K562 (cell line): ENCODE data around the gene P2RX1. TPM values are rescaled to one million over a fixed set of nuclear protein-coding genes. Genes with fewer than 3 reads are reported as not detected.

ENCODE experiments used
- ATAC-seq: fragments of 200-7000 bp; cut with Tn5 transposase; 3 replicates; pipeline ENCODE4 v1.9.1; 2020; ENCODE audit warnings: moderate library complexity
- BruUV-seq: library from RNA; stranded (reverse); fragments of 400-500 nt; replicated peaks from 2 replicates; lab custom pipeline; 2021; lab: Mats Ljungman, UMichigan
- CTCF ChIA-PET: fragments of 300-600 bp; formaldehyde crosslinking; extraction: SDS; loops from one replicate; lab custom pipeline; 2021; ENCODE audit warnings: low intra/inter-chr PET ratio; lab: Yijun Ruan, JAX
- POLR2A ChIA-PET: fragments of 300-600, 350-650 bp; sonication (Branson Sonifier 250); formaldehyde crosslinking; extraction: SDS; loops from one replicate; lab custom pipeline; 2021; ENCODE audit warnings: antibody characterized with exemption, inconsistent platforms; lab: Yijun Ruan, JAX
- DNase-seq, 4 experiments: peaks; one replicate each; pipeline versions ENCODE4 v3.0.0 to v3.0.0-alpha.2; 2011 to 2018; ENCODE audit warnings: low spot score in 3 of 4, mixed read lengths in 3 of 4; ENCODE audit errors: extremely low read depth in 1 of 4
- FAIRE-seq: peaks from 2 replicates; lab custom pipeline; 2011; peaks lifted over from hg19 to GRCh38; lab: Jason Lieb, UNC
- H2AFZ ChIP-seq: 2 replicates; pipeline ENCODE4 v1.6.0; 2011; ENCODE audit warnings: low read depth, low read length, control low read depth, inconsistent platforms
- H3K27ac ChIP-seq: fragments of 200-600 bp; 3 replicates; pipeline ENCODE4 v1.8.0; 2011; ENCODE audit warnings: low read depth, mild to moderate bottlenecking, control low read depth, inconsistent platforms, low read length, moderate library complexity, mixed read lengths; ENCODE audit errors: extremely low read depth
- H3K27me3 ChIP-seq, 2 experiments: fragments of 300-600 bp in 1 of 2; 2 replicates in 1 of 2; 3 replicates in 1 of 2; pipeline versions ENCODE4 v1.6.0 to v1.8.0; 2011; ENCODE audit warnings: inconsistent platforms in 2 of 2, low read length in 2 of 2, mild to moderate bottlenecking in 1 of 2, mixed read lengths in 1 of 2, moderate library complexity in 1 of 2; ENCODE audit not compliant: control insufficient read depth in 2 of 2, insufficient read depth in 2 of 2
- H3K36me3 ChIP-seq: fragments of 300-600 bp; 3 replicates; pipeline ENCODE4 v1.8.0; 2011; ENCODE audit warnings: mild to moderate bottlenecking, low read length, inconsistent platforms; ENCODE audit not compliant: control insufficient read depth, insufficient read depth
- H3K4me1 ChIP-seq, 2 experiments: fragments of 200-600 bp in 1 of 2; replicated peaks in 1 of 2; 2 replicates in 1 of 2; 3 replicates in 1 of 2; pipeline versions ENCODE4 v1.5.1 to v1.8.0; 2011; ENCODE audit warnings: inconsistent platforms in 2 of 2, low read length in 2 of 2, mild to moderate bottlenecking in 1 of 2, mixed read lengths in 1 of 2, moderate library complexity in 1 of 2; ENCODE audit not compliant: control insufficient read depth in 2 of 2, insufficient read depth in 2 of 2
- H3K4me2 ChIP-seq: 2 replicates; pipeline ENCODE4 v1.6.1; 2011; ENCODE audit warnings: low read length, control low read depth, inconsistent platforms, mixed read lengths; ENCODE audit not compliant: insufficient read depth
- H3K4me3 ChIP-seq: fragments of 200-600 bp; sonication (generic), shearing (Covaris generic); 2 replicates; pipeline ENCODE4 v1.5.1; 2016; ENCODE audit warnings: control low read depth, inconsistent platforms
- H3K79me2 ChIP-seq: fragments of 200-600 bp; 3 replicates; pipeline ENCODE4 v1.8.0; 2011; ENCODE audit warnings: low read length, inconsistent platforms; ENCODE audit not compliant: control insufficient read depth, insufficient read depth
- H3K9ac ChIP-seq, 2 experiments: 2 replicates each; pipeline versions ENCODE4 v1.6.0 to v1.6.1; 2011; ENCODE audit warnings: low read depth in 2 of 2, low read length in 2 of 2, control low read depth in 1 of 2, inconsistent platforms in 1 of 2, mild to moderate bottlenecking in 1 of 2, mixed read lengths in 1 of 2; ENCODE audit not compliant: insufficient read depth in 1 of 2
- H3K9me1 ChIP-seq: one replicate; pipeline ENCODE4 v1.6.0; 2011; ENCODE audit warnings: inconsistent platforms, mild to moderate bottlenecking, low read length, moderate library complexity; ENCODE audit not compliant: control insufficient read depth, insufficient read depth
- H3K9me3 ChIP-seq: replicated peaks from 2 replicates; pipeline ENCODE4 v1.5.1; 2011; ENCODE audit warnings: low read depth, low read length, inconsistent platforms; ENCODE audit not compliant: control insufficient read depth, insufficient read depth
- H4K20me1 ChIP-seq: replicated peaks from 2 replicates; pipeline ENCODE4 v1.6.1; 2011; ENCODE audit warnings: low read length, inconsistent platforms, mixed read lengths; ENCODE audit not compliant: control insufficient read depth, insufficient read depth
- CHD2 ChIP-seq: IDR thresholded peaks from 2 replicates; pipeline ENCODE4 v1.6.1; 2011; ENCODE audit warnings: low read depth, low read length
- PHTF2 ChIP-seq: fragments of 250-450 bp; sonication (Bioruptor Pico); IDR thresholded peaks from 2 replicates; pipeline ENCODE4 v1.5.0; 2021; ENCODE audit warnings: mild to moderate bottlenecking
- SAFB2 ChIP-seq: fragments of 200-400 bp; formaldehyde crosslinking; IDR thresholded peaks from 2 replicates; pipeline ENCODE4 v1.6.1; 2018; ENCODE audit warnings: borderline replicate concordance, low read length, low read depth, moderate library complexity; ENCODE audit not compliant: severe bottlenecking
- WGBS: fragments of 100-300 bp; shearing (Covaris generic); methylation state at CpG from one replicate; pipeline ENCODE4 v1.1.6; 2016; ENCODE audit warnings: low coverage, mixed read lengths; ENCODE audit not compliant: insufficient coverage; ENCODE audit errors: missing lambda C conversion rate; 5-methylcytosine and 5-hydroxymethylcytosine counted together
- in situ Hi-C: fragments of 300-500 bp; cut with MboI; formaldehyde crosslinking; loops from 4 replicates; pipeline ENCODE4 v1.15.0; 2018; ENCODE audit warnings: inconsistent platforms, mixed read lengths
- intact Hi-C: fragments of 100-400 bp; cut with micrococcal nuclease; formaldehyde crosslinking; loops from 2 replicates; pipeline ENCODE4 v1.14.2; 2022
- polyA plus RNA-seq, 8 experiments: library from polyadenylated mRNA; depleted of rRNA in 4 of 8; stranded (reverse) in 5 of 8; unstranded in 3 of 8; fragments of >200 nt; fragmentation: Nextera tagmentation in 2 of 8; fragmentation: Illumina TruSeq in 1 of 8; extraction: Ambion mirVana in 2 of 8; extraction: Trizol in 1 of 8; gene quantifications; 2 replicates each; pipeline versions ENCODE4 v1.2.1 to v1.2.3, GENCODE V29; 2011 to 2014; ENCODE audit warnings: inconsistent platforms in 1 of 8, missing spikeins in 1 of 8
- total RNA-seq, 7 experiments: library from RNA; depleted of rRNA in 6 of 7; stranded (reverse); fragments of >200 nt in 6 of 7; fragmentation: Illumina TruSeq in 2 of 7; extraction: Trizol in 2 of 7; gene quantifications; 2 replicates each; pipeline versions ENCODE4 v1.2.1 to v1.2.3, GENCODE V29; 2011 to 2021; ENCODE audit warnings: low replicate concordance in 1 of 7

Gene P2RX1
- total and polyA plus RNA-seq, 9 of the 15 experiments (the other 6 are each of a cell fraction or from before 2014, with no cell fraction given) = 0.27 to 20.3 (median 10.3) TPM

GRCh38 chr17:3926860-3927627, 10.8 kb upstream of the P2RX1 start:
- Histone ChIP-seq H2AFZ (no peak overlapping the region), H3K9ac (peak overlapping the region in 1 of 2 experiments; percentile 52; a peak in 1 of 4 replicates), H3K27me3 (no peaks in the 10 kb centered on the region), H3K9me3 (no peaks in the 10 kb centered on the region), H3K4me2 (no peak overlapping the region), H3K79me2 (no peaks in the 10 kb centered on the region), H4K20me1 (no peaks in the 10 kb centered on the region; the same call in 1 of the 2 replicates), H3K4me1 (peaks cover 2 to 24% of the 10 kb centered on the region in 2 experiments; a peak in 2 of 5 replicates), H3K27ac (no peak overlapping the region), H3K36me3 (peaks cover 34% of the 10 kb centered on the region; the same call in 2 of the 3 replicates), H3K4me3 (no peak overlapping the region), H3K9me1 (no peaks in the 10 kb centered on the region)
- BruUV-seq = no TSS peak
- TF ChIP-seq PHTF2 (CRISPR knock-in tag) (no peak), CHD2 (no peak), SAFB2 (no peak)
- DNase-seq (no peak), ATAC-seq (no peak), FAIRE-seq (no peak)
- WGBS = 87% methylated on average over 13 of the region's 16 CpGs
- ChIA-PET CTCF (no interaction called here), POLR2A (interaction anchor here (0.5 to 0.9 kb wide), 2 partner anchors 11 to 487 kb away, joined by 4 read pairs; partner anchors contain the start of gene P2RX1)
- intact Hi-C loops = no loop called here
- in situ Hi-C loops = no loop called here
